GM18873 (cell line): ENCODE measurements around the gene ZIC5.
"Not testable (repeated sequence)": the region's sequence is repeated elsewhere in the genome, so short reads cannot be mapped to it uniquely, and the experiment has no call there.

Experiments
- ATAC-seq: cut with Tn5 transposase; IDR thresholded peaks from one replicate; pipeline ENCODE4 v1.9.1; 2021; ENCODE audit warnings: mild to moderate bottlenecking, moderate library complexity, moderate number of reproducible peaks; ENCODE audit not compliant: unreplicated experiment, low FRiP score

ZIC5 gene

GRCh38 chr13:99945515-99945914 is 26.1 kb downstream of the ZIC5 start:
- not testable (repeated sequence) for ATAC-seq

GRCh38 chr13:99944606-99945005 is 27.0 kb downstream of the ZIC5 start:
- ATAC-seq, result no peak

GRCh38 chr13:99944102-99944501 is 27.5 kb downstream of the ZIC5 start:
- no peak for ATAC-seq

- ATAC-seq, result no peak
Observed at GRCh38 chr13:99941911-99942310, 29.7 kb downstream of the ZIC5 start.

- ATAC-seq, result no peak
Observed at GRCh38 chr13:99941086-99941485, 30.5 kb downstream of the ZIC5 start.

GRCh38 chr13:99938635-99939034 is 32.9 kb downstream of the ZIC5 start:
- no peak for ATAC-seq

- ATAC-seq, result no peak
Observed at GRCh38 chr13:99935772-99936171, 35.8 kb downstream of the ZIC5 start.

GRCh38 chr13:99932912-99933311 is 38.7 kb downstream of the ZIC5 start:
- ATAC-seq, result no peak

- ATAC-seq, result no peak
Observed at GRCh38 chr13:99930925-99931324, 40.6 kb downstream of the ZIC5 start.

GRCh38 chr13:99929866-99930265 is 41.7 kb downstream of the ZIC5 start:
- ATAC-seq, result no peak

- ATAC-seq, result no peak
Observed at GRCh38 chr13:99926014-99926731, 45.4 kb downstream of the ZIC5 start.

GRCh38 chr13:99923877-99924582 is 47.5 kb downstream of the ZIC5 start:
- ATAC-seq, result no peak

GRCh38 chr13:99922631-99923404 is 48.7 kb downstream of the ZIC5 start:
- no peak for ATAC-seq

GRCh38 chr13:99919132-99919531 is 52.4 kb downstream of the ZIC5 start:
- ATAC-seq, result no peak

- no peak for ATAC-seq
Observed at GRCh38 chr13:99916366-99917103, 55.0 kb downstream of the ZIC5 start.

- ATAC-seq, result no peak
Observed at GRCh38 chr13:99913167-99913566, 58.4 kb downstream of the ZIC5 start.
